NCI-H1048 (cell line): ENCODE data around the gene RAB36.

Experiments
- DNase-seq: peaks from one replicate; lab custom pipeline; 2025; lab: John Stamatoyannopoulos, UW

RAB36 gene

GRCh38 chr22:23108249-23109078 is 36.8 kb upstream of the RAB36 start:
- no peak for DNase-seq

- no peak for DNase-seq
Observed at GRCh38 chr22:23109079-23109347, 36.3 kb upstream of the RAB36 start.

GRCh38 chr22:23109441-23109978 is 35.8 kb upstream of the RAB36 start:
- DNase-seq, result no peak

- no peak for DNase-seq
Observed at GRCh38 chr22:23110190-23110921, 34.9 kb upstream of the RAB36 start.

GRCh38 chr22:23110922-23111527 is 34.3 kb upstream of the RAB36 start:
- no peak for DNase-seq

- DNase-seq, result no peak
Observed at GRCh38 chr22:23112472-23113012, 32.7 kb upstream of the RAB36 start.

GRCh38 chr22:23113067-23113846 is 32.0 kb upstream of the RAB36 start:
- no peak for DNase-seq

- no peak for DNase-seq
Observed at GRCh38 chr22:23113847-23114720, 31.2 kb upstream of the RAB36 start.

- DNase-seq, result no peak
Observed at GRCh38 chr22:23114721-23115020, 30.6 kb upstream of the RAB36 start.

- no peak for DNase-seq
Observed at GRCh38 chr22:23115369-23115768, 29.9 kb upstream of the RAB36 start.

- DNase-seq, result no peak
Observed at GRCh38 chr22:23115825-23116494, 29.3 kb upstream of the RAB36 start.

GRCh38 chr22:23116506-23117263 is 28.6 kb upstream of the RAB36 start:
- no peak for DNase-seq

- DNase-seq, result no peak
Observed at GRCh38 chr22:23117275-23117674, 28.0 kb upstream of the RAB36 start.

GRCh38 chr22:23117891-23118646 is 27.2 kb upstream of the RAB36 start:
- DNase-seq, result no peak

- no peak for DNase-seq
Observed at GRCh38 chr22:23118647-23119493, 26.4 kb upstream of the RAB36 start.

GRCh38 chr22:23119494-23120414 is 25.5 kb upstream of the RAB36 start:
- DNase-seq, result no peak

GRCh38 chr22:23120415-23120899 is 24.8 kb upstream of the RAB36 start:
- DNase-seq, result no peak
